Measurements from ENCODE around the gene PPM1N. TPM values are rescaled to one million over a fixed set of nuclear protein-coding genes. Genes with fewer than 3 reads are reported as not detected.

The PPM1N gene, protein sequence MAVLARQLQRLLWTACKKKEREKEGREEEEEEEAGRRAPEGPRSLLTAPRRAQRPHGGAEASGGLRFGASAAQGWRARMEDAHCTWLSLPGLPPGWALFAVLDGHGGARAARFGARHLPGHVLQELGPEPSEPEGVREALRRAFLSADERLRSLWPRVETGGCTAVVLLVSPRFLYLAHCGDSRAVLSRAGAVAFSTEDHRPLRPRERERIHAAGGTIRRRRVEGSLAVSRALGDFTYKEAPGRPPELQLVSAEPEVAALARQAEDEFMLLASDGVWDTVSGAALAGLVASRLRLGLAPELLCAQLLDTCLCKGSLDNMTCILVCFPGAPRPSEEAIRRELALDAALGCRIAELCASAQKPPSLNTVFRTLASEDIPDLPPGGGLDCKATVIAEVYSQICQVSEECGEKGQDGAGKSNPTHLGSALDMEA
- 0.96 and 2.3 TPM in 2 replicates for total RNA-seq

DNA sequence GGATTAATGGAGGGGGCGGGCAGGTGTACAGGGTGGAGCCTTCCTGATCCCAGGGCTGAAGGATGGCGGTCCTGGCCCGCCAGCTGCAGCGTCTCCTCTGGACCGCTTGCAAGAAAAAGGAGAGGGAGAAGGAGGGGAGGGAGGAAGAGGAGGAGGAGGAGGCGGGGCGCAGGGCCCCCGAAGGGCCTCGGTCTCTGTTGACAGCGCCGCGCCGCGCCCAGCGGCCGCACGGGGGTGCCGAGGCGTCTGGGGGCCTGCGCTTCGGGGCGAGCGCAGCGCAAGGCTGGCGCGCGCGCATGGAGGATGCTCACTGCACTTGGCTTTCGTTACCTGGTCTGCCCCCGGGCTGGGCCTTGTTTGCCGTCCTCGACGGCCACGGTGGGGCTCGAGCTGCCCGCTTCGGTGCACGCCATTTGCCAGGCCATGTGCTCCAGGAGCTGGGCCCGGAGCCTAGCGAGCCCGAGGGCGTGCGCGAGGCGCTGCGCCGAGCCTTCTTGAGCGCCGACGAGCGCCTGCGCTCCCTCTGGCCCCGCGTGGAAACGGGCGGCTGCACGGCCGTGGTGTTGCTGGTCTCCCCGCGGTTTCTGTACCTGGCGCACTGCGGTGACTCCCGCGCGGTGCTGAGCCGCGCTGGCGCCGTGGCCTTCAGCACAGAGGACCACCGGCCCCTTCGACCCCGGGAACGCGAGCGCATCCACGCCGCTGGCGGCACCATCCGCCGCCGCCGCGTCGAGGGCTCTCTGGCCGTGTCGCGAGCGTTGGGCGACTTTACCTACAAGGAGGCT is at the start of gene PPM1N:
Gene PPM1N (plus strand): TSS at position 33 of the 785 bp plus-strand sequence. CDS start 30 bp downstream, at position 63.

DNA sequence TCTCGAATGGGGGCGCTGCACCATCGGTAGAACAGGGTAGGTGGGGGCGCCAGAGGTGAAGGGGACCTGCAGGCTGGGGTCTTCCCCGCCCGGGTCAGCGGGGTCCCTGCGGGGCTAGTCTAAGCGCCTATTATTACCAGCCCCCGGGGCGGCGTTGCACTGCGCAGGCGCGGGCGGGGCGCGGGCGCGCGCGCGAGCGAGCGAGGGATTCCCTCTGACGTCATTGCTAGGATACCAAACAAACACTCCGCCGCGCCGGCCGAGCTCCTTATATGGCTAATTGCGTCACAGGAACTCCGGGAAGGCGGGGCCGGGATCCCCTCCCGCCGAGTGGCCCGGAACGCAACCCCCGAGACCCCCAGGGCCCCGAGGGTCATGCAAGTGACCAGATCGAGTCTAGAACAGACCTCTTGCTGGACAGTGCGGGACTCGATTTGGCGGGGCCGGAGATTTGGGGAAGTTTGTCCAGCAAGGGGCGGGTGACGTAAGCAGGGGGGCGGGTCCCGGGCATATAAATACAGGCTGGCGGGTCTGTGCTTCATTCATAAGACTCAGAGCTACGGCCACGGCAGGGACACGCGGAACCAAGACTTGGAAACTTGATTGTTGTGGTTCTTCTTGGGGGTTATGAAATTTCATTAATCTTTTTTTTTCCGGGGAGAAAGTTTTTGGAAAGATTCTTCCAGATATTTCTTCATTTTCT is 30.6 kb upstream of the PPM1N start, which contains the start of gene FOSB:
Gene FOSB (plus strand): TSS at position 541 of the 703 bp plus-strand sequence. CDS start 591 bp downstream, outside the sequence.

DNA sequence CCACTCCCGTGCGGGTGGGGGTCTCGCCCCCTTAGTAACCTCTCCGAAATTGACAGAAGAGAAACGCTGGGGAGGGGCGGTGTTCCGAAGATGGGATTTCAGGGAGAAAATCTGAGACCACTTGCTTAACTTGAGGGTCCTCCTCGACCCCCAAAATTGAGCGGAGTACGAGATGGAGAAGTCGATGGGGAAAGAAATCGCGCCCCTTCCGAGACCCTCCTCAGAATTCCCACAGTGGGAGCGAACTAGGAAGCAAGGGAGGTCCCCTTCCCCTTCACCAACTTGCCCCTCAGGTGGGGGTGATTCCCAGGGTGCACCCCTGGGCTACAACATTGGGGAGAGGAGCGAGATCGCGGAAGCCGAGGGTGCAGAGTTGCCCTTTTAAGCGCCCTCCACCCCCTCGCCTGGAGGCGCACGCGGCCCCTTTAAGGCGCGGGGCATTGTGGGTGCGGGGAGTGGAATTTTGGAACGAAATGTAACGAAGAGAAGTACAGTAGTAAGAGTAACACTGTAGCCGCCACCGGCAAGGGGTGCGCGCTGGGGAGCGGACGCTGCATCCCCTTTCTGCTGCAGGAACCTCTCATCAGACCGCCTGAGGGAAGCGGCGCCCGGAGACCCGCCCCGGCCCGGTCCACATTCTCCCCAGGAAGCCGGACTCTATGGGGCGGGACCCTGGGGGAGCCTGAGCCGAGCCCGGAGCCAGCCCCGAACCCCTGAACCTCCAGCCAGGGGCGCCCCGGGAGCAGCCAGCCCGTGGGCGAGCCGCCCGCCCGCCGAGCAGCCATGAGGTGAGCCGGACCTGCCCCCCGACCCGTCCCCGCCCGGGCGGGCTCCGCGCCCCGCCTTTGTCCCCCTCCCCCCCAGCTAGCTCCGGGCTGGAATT is 9.0 kb downstream of the PPM1N start, which contains the start of gene VASP:
Gene VASP (plus strand): TSS at position 491 of the 883 bp plus-strand sequence. CDS start 293 bp downstream, at position 784.

Other genes with a start within 250 kb of the PPM1N start
- gene MARK4, start 247.2 kb upstream of the PPM1N start, total RNA-seq, result 8.8 and 9.6 TPM in 2 replicates
- under 0.01 TPM in 1 of 2 replicates, not detected in the other for gene CKM, start 175.6 kb upstream of the PPM1N start, total RNA-seq
- under 0.01 and 0.19 TPM in 2 replicates for gene KLC3, start 157.7 kb upstream of the PPM1N start, total RNA-seq
- gene ERCC2, start 127.9 kb upstream of the PPM1N start, total RNA-seq, result 28.5 and 50.2 TPM in 2 replicates
- 1.7 and 6.5 TPM in 2 replicates for gene PPP1R13L, start 93.4 kb upstream of the PPM1N start, total RNA-seq
- 12.4 and 29.9 TPM in 2 replicates for gene POLR1G, start 91.8 kb upstream of the PPM1N start, total RNA-seq
- 78.6 and 164 TPM in 2 replicates for gene ERCC1, start 74.5 kb upstream of the PPM1N start, total RNA-seq
- gene FOSB, start 30.4 kb upstream of the PPM1N start, total RNA-seq, result 4.6 and 9.9 TPM in 2 replicates
- 3.8 and 4.2 TPM in 2 replicates for gene RTN2, start 1.4 kb upstream of the PPM1N start, total RNA-seq
- 56.4 and 112 TPM in 2 replicates for gene VASP, start 9.0 kb downstream of the PPM1N start, total RNA-seq
- 4.2 and 5.2 TPM in 2 replicates for gene OPA3, start 86.4 kb downstream of the PPM1N start, total RNA-seq
- 0.28 and 0.96 TPM in 2 replicates for gene GPR4, start 103.8 kb downstream of the PPM1N start, total RNA-seq
- gene EML2, start 141.0 kb downstream of the PPM1N start, total RNA-seq, result 66.8 and 101 TPM in 2 replicates
- 0.28 and 0.38 TPM in 2 replicates for gene GIPR, start 169.8 kb downstream of the PPM1N start, total RNA-seq
- 288 and 449 TPM in 2 replicates for gene SNRPD2, start 193.5 kb downstream of the PPM1N start, total RNA-seq
- 31.2 and 32.1 TPM in 2 replicates for gene QPCTL, start 194.2 kb downstream of the PPM1N start, total RNA-seq
- 3.4 and 5.8 TPM in 2 replicates for gene FBXO46, start 232.5 kb downstream of the PPM1N start, total RNA-seq
- gene MEIOSIN, start 235.0 kb downstream of the PPM1N start, total RNA-seq, result not detected in 2 replicates